HG02870 (cell line): ENCODE data around the gene TAGLN3.
"Not testable (repeated sequence)": the region's sequence is repeated elsewhere in the genome, so short reads cannot be mapped to it uniquely, and the experiment has no call there.

ENCODE experiments used
- ATAC-seq: cut with Tn5 transposase; IDR thresholded peaks from one replicate; pipeline ENCODE4 v1.9.1; 2021; ENCODE audit warnings: mild to moderate bottlenecking, moderate library complexity; ENCODE audit not compliant: unreplicated experiment

The TAGLN3 gene

GRCh38 chr3:112007633-112008032, 8.9 kb downstream of the TAGLN3 start:
- ATAC-seq: no peak

- ATAC-seq: no peak
Measured at GRCh38 chr3:112009670-112010069, 10.9 kb downstream of the TAGLN3 start.

GRCh38 chr3:112010636-112011035, 11.9 kb downstream of the TAGLN3 start:
- ATAC-seq: no peak

- no peak for ATAC-seq
Measured at GRCh38 chr3:112011376-112011940, 12.7 kb downstream of the TAGLN3 start.

GRCh38 chr3:112012205-112012992, 13.7 kb downstream of the TAGLN3 start:
- ATAC-seq: no peak

- ATAC-seq: peak; percentile 76
Measured at GRCh38 chr3:112013058-112013783, 14.5 kb downstream of the TAGLN3 start.

- peak; percentile 17 for ATAC-seq
Measured at GRCh38 chr3:112013784-112014143, 15.0 kb downstream of the TAGLN3 start.

- ATAC-seq: no peak
Measured at GRCh38 chr3:112017091-112017490, 18.4 kb downstream of the TAGLN3 start.

GRCh38 chr3:112018712-112019111, 20.0 kb downstream of the TAGLN3 start:
- ATAC-seq: no peak

GRCh38 chr3:112019716-112020115, 21.0 kb downstream of the TAGLN3 start:
- ATAC-seq: no peak

GRCh38 chr3:112020674-112021085, 22.0 kb downstream of the TAGLN3 start:
- ATAC-seq: no peak

- ATAC-seq: no peak
Measured at GRCh38 chr3:112027142-112027541, 28.4 kb downstream of the TAGLN3 start.

GRCh38 chr3:112027826-112028225, 29.1 kb downstream of the TAGLN3 start:
- no peak for ATAC-seq

- ATAC-seq: no peak
Measured at GRCh38 chr3:112030901-112031300, 32.2 kb downstream of the TAGLN3 start.

- ATAC-seq: no peak
Measured at GRCh38 chr3:112032098-112032731, 33.5 kb downstream of the TAGLN3 start.

GRCh38 chr3:112034436-112034835, 35.7 kb downstream of the TAGLN3 start, which contains the start of gene TMPRSS7:
TMPRSS7 (plus strand) TSS chr3:112034736; CDS start chr3:112034846, 110 bp downstream.
- ATAC-seq: no peak

- no peak for ATAC-seq
Measured at GRCh38 chr3:112035241-112035640, 36.5 kb downstream of the TAGLN3 start.

GRCh38 chr3:112037194-112037593, 38.5 kb downstream of the TAGLN3 start:
- ATAC-seq: not testable (repeated sequence)

- no peak for ATAC-seq
Measured at GRCh38 chr3:112038863-112039262, 40.1 kb downstream of the TAGLN3 start.

GRCh38 chr3:112041321-112041720, 42.6 kb downstream of the TAGLN3 start:
- ATAC-seq: no peak

- no peak for ATAC-seq
Measured at GRCh38 chr3:112042842-112043280, 44.1 kb downstream of the TAGLN3 start.
